ENCODE data around the gene RNF166. TPM values are rescaled to one million over a fixed set of nuclear protein-coding genes. Genes with fewer than 3 reads are reported as not detected.

RNF166 gene
- total RNA-seq, 2 experiments from 2014 or later, result 144 to 166 TPM

DNA sequence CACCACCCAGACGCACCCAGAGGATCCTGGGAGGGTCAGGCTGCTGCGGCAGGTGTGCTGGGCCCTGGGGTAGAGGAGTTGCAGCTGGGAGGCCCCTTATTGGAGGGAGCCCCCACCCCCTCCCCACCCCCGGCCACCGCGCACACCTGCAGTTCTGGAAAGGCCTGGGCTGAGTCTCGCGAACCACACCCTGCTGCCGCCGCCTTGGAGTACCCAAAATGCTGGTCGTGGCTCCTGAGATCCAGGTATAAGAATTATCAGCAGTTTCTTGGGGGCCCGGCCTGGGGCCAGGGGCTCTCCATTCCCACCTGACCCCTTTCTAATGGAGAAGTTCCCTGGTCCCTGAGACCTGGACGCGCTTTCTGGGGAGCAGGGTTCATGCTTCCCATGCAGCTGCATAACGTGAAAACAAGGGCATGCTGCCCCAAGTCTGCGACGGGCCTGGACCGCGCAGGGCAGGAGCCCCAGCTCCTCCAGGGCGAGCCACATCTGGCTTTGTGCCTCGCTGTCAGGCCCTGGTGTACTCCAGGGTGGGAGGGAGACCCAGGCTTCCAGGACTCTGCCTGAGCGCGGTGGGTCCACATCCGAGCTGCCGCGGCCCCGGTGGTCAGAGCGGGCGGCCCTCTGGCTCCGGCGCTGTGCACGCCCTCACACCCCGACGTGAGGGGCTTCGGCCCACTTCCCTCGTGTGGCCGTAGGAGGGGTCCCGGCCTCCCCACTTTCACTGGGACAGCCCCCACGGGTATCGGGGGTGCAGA, 12.6 kb downstream of the RNF166 start:
- H3K27ac Mint-ChIP-seq, result no peak overlapping the region
- peaks cover 66% of the 10 kb centered on the region for H3K4me1 Mint-ChIP-seq (ENCODE audit: low read depth)
- H3K4me3 Mint-ChIP-seq, result no peak overlapping the region
- no peaks in the 10 kb centered on the region for H3K27me3 Mint-ChIP-seq (ENCODE audit: low read depth)
- DNase-seq, result no peak
- H3K36me3 Mint-ChIP-seq (ENCODE audit: low read depth), result peaks cover 17% of the 10 kb centered on the region
- ChIA-PET POLR2A (no interaction called here), CTCF (no interaction called here)
- ATAC-seq, result no peak
- no peaks in the 10 kb centered on the region for H3K9me3 Mint-ChIP-seq (ENCODE audit: insufficient read depth)

DNA sequence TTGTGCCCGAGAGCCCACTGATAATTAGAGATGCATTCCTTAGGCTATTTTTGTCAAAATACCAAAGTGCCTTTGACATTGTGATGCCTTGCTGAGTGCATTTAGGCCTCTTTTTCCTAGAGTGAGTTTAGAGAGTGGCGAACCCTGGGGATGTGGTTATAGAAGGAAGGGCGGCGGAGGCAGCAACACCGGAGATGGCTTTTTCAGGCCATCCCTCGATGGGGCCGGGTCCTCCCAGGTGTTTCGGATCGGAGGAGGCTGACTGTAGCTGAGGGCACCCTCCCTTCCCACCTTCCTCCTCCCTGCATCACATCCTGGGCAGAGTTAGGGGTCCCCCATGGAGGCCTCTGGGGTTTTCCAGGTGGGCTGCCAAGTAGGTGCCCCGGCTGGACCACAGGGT, 13.3 kb downstream of the RNF166 start:
- Mint-ChIP-seq H3K27me3 (ENCODE audit: low read depth) (no peaks in the 10 kb centered on the region), H3K9me3 (ENCODE audit: insufficient read depth) (no peaks in the 10 kb centered on the region), H3K36me3 (ENCODE audit: low read depth) (peaks cover 11% of the 10 kb centered on the region), H3K4me3 (peak overlapping the region; percentile 52), H3K4me1 (ENCODE audit: low read depth) (peaks cover 61% of the 10 kb centered on the region), H3K27ac (peak overlapping the region; percentile 92)
- ATAC-seq, result no peak
- no peak for DNase-seq
- CTCF ChIA-PET, result interaction anchor here (0.8 kb wide), 1 partner anchor 10 kb away, joined by 4 read pairs; no protein-coding TSS in a partner anchor
- POLR2A ChIA-PET, result interaction anchor here (2.3 kb wide), 1 partner anchor 9 kb away, joined by 15 read pairs; no protein-coding TSS in a partner anchor

DNA sequence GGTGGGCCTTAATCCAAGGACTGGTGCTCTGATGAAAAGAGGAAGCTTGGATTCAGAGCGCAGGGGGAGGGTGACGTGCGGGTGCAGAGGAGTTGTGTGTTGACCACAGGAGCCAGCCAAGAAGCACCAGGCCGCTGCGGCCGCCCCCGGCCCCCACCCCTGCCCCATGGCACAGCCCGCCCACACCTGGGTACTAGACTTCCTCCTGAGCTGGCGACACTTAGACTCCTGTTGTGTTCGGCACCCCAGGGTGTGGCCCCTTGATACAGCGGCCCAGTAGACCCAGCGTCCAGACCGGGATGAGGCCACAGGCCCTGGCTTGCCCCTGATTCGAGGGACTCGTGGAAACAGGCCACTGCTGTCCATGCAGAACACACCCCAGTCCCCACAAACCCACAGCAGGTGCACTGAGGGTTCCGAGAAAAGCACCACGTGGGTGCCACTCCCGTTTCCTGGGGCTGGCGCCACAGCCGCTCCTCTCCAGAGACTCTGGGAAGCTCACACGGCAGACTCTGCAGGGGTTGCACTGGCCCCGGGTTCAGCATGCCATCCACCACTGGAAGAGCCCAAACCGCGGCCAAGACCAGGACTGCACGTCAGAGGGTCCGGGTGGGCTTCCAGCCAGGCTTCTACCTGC, 14.2 kb downstream of the RNF166 start:
- CTCF ChIA-PET, result interaction anchor here (0.8 to 1.0 kb wide), 2 partner anchors 8 to 11 kb away, joined by 3 to 4 read pairs; no protein-coding TSS in a partner anchor
- DNase-seq (peak; percentile 62), ATAC-seq (peak; percentile 55)
- Mint-ChIP-seq H3K36me3 (ENCODE audit: low read depth) (peaks cover 5% of the 10 kb centered on the region), H3K4me3 (peak overlapping the region; percentile 52), H3K9me3 (ENCODE audit: insufficient read depth) (no peaks in the 10 kb centered on the region), H3K4me1 (ENCODE audit: low read depth) (peaks cover 57% of the 10 kb centered on the region), H3K27ac (peak overlapping the region; percentile 92), H3K27me3 (ENCODE audit: low read depth) (no peaks in the 10 kb centered on the region)
- POLR2A ChIA-PET, result interaction anchor here (0.7 to 2.3 kb wide), 2 partner anchors 9 to 42 kb away, joined by 3 to 15 read pairs; partner anchors contain the start of gene CYBA

DNA sequence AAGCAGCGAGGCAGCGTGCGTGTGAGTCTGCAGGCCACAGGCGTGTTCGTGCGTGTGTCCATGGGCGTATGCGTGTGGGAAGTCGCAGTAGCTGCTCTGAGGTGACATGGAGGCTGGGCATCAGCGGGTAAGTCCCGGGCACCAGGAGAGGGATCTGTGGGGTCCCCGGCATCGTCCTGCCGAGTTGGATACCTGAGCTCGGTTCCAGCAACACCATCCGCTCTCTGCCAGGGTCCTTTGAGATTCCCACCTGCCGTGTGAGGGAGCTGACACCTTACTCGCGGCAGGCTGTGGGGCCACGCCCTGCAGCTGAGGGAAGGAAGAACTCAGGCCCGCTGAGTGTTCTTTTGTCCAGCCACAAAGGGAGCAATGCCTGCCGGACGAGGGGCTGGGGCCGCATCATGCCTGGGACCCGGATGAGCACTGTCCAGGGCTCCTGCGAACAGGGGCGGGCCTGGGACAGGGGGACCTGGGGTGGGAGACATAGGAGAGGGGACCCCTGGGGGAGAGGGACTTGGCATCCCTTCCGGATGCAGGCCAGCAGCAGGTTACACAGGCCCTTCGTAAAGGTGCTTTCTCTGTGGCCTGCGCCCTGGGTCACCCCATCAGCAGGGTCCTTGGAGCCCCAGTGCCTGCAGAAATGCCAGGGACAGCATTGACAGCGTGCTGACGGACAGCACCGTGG, 14.9 kb downstream of the RNF166 start:
- ATAC-seq (no peak), DNase-seq (no peak)
- POLR2A ChIA-PET, result interaction anchor here (0.6 to 2.3 kb wide), 3 partner anchors 10 to 238 kb away, joined by 3 to 15 read pairs (median 3); partner anchors contain the start of genes CYBA and ZFPM1
- H3K4me3 Mint-ChIP-seq, result peak overlapping the region; percentile 34
- H3K9me3 Mint-ChIP-seq (ENCODE audit: insufficient read depth), result no peaks in the 10 kb centered on the region
- H3K27ac Mint-ChIP-seq, result peak overlapping the region; percentile 92
- H3K27me3 Mint-ChIP-seq (ENCODE audit: low read depth), result no peaks in the 10 kb centered on the region
- peaks cover 60% of the 10 kb centered on the region for H3K4me1 Mint-ChIP-seq (ENCODE audit: low read depth)
- H3K36me3 Mint-ChIP-seq (ENCODE audit: low read depth), result peaks cover 2% of the 10 kb centered on the region
- CTCF ChIA-PET, result interaction anchor here (1.0 kb wide), 1 partner anchor 9 kb away, joined by 3 read pairs; no protein-coding TSS in a partner anchor

DNA sequence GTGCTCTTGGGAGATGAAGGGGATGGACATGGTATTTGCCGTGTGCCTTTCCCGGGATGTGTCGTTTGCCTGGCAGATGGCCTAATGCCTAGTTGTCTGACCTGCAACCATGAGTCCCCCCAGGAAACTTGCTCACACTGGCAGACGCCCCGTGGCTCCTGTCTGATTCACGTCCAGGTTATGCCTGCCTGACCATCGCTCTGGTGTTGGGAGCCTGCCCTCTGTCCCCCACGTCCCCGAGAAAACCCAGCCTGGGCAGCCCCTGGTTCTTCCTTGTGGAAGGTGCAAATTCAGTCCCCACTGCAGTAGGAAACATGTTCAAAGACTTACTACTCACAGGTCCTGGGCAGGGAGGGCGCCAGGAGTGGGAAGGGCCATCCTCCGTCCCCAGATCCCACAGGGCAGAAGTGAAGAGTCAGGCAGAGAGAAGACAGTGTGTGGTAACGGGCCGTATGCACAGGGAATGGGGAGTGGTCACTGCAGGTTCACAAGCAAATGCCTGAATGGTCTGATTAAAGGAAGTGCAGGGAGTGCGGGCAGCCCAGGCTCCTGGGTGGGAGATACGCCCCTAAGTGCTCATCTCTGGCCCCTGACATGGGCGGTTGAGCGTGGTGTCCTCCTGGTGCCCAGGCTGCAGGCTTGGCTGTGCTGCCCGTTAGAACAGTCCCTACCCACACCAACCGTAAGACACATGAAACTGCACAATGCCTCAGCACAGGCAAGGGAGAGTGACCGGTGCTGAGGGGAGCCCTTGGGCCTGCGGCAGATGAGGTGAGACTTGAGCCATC, 15.7 kb downstream of the RNF166 start:
- ATAC-seq, result no peak
- CTCF ChIA-PET, result no interaction called here
- no peaks in the 10 kb centered on the region for H3K27me3 Mint-ChIP-seq (ENCODE audit: low read depth)
- peak overlapping the region; percentile 34 for H3K4me3 Mint-ChIP-seq
- H3K36me3 Mint-ChIP-seq (ENCODE audit: low read depth), result no peaks in the 10 kb centered on the region
- DNase-seq, result no peak
- no peaks in the 10 kb centered on the region for H3K9me3 Mint-ChIP-seq (ENCODE audit: insufficient read depth)
- peak overlapping the region; percentile 92 for H3K27ac Mint-ChIP-seq
- POLR2A ChIA-PET, result interaction anchor here (0.6 to 2.3 kb wide), 2 partner anchors 11 to 238 kb away, joined by 3 to 15 read pairs; partner anchors contain the start of gene ZFPM1
- peaks cover 60% of the 10 kb centered on the region for H3K4me1 Mint-ChIP-seq (ENCODE audit: low read depth)

DNA sequence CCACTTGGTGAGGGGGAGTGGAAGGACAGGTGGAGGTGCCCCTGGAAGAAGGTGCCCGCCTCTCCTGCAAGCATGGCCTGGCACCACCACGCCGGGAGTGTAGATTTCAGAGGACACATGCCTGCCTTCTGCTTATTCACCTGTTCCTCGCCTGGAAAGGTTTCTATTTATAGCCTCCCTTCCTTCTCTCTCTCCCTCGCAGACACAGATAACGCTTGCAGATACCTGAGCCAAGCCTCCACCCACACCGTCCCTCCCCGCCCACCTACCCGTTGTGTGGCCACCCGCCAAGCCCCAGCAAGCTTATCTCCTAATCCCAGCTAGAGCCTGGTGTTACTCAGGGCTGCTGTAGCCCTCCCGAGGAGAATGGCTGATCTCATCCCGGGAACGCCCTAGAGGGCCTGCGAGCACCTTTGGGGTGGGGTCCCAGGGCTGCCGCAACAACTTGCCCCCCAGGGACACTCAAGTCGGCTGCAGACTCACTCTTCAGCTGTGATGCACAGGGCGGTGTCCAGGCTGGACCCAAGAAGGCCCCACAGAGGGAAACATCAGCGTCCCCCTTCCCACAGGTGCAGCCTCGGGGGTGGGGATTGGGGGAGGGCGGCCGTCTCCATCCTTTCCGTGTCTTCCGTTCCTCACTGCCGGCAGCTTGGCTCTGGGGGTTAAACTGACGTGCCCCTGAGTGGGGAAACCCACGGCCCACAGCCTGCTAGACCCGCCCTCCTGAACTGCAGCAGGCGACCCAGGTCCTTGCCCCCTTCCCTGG, 18.0 kb downstream of the RNF166 start:
- Mint-ChIP-seq H3K36me3 (ENCODE audit: low read depth) (peaks cover 5% of the 10 kb centered on the region), H3K4me3 (no peak overlapping the region), H3K4me1 (ENCODE audit: low read depth) (peaks cover 73% of the 10 kb centered on the region), H3K27me3 (ENCODE audit: low read depth) (no peaks in the 10 kb centered on the region), H3K9me3 (ENCODE audit: insufficient read depth) (no peaks in the 10 kb centered on the region), H3K27ac (no peak overlapping the region)
- DNase-seq (no peak), ATAC-seq (no peak)
- CTCF ChIA-PET, result interaction anchor here (1.5 to 1.6 kb wide), 2 partner anchors 12 to 118 kb away, joined by 4 read pairs; partner anchors contain the start of gene ZC3H18
- POLR2A ChIA-PET, result interaction anchor here (4.2 kb wide), 1 partner anchor 14 kb away, joined by 38 read pairs; no protein-coding TSS in a partner anchor

DNA sequence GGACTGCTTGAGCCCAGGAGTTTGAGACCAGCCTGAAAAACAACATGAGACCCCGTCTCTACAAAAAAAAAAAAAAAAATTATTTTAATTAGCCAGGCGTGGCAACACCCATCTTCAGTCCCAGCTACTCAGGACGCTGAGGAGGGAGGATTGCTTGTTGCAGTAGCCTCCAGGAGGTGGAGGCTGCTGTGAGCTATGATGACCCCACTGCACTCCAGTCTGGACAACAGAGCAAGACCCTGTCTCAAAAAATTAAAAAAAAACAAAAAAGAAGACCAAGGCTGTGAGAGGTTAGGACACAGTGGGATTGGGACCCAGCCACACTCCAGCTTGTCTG, 18.6 kb downstream of the RNF166 start:
- Mint-ChIP-seq H3K27ac (no peak overlapping the region), H3K27me3 (ENCODE audit: low read depth) (no peaks in the 10 kb centered on the region), H3K36me3 (ENCODE audit: low read depth) (peaks cover 5% of the 10 kb centered on the region), H3K4me1 (ENCODE audit: low read depth) (peaks cover 70% of the 10 kb centered on the region), H3K9me3 (ENCODE audit: insufficient read depth) (no peaks in the 10 kb centered on the region), H3K4me3 (no peak overlapping the region)
- ChIA-PET POLR2A (interaction anchor here (4.2 kb wide), 1 partner anchor 15 kb away, joined by 38 read pairs; no protein-coding TSS in a partner anchor), CTCF (interaction anchor here (1.1 to 1.6 kb wide), 4 partner anchors 13 to 117 kb away, joined by 3 to 5 read pairs (median 4); partner anchors contain the start of gene ZC3H18)
- no peak for DNase-seq
- no peak for ATAC-seq

DNA sequence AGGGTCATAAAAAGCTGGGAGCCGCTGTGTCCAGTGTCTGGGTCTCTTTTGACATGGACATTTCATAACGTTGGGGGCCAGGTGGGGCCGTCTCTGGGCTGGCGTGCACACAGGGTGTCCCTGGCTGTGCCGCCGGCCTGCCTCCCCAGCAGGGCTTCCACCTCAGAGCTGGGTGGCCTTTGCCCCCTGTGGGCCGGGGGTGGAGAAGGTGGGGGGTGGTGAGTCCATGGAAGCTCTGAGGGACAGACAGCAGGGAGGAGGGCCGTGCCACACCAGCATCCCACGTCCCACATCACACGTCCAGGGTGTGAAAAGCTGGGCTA, 19.0 kb downstream of the RNF166 start:
- no peak for ATAC-seq
- Mint-ChIP-seq H3K36me3 (ENCODE audit: low read depth) (peaks cover 9% of the 10 kb centered on the region), H3K4me1 (ENCODE audit: low read depth) (peaks cover 69% of the 10 kb centered on the region), H3K9me3 (ENCODE audit: insufficient read depth) (no peaks in the 10 kb centered on the region), H3K4me3 (peak overlapping the region; percentile 79), H3K27ac (no peak overlapping the region), H3K27me3 (ENCODE audit: low read depth) (no peaks in the 10 kb centered on the region)
- ChIA-PET CTCF (interaction anchor here (1.1 to 1.6 kb wide), 4 partner anchors 13 to 117 kb away, joined by 3 to 5 read pairs (median 4); partner anchors contain the start of gene ZC3H18), POLR2A (interaction anchor here (0.9 to 4.2 kb wide), 2 partner anchors 13 to 15 kb away, joined by 3 to 38 read pairs; no protein-coding TSS in a partner anchor)
- no peak for DNase-seq

DNA sequence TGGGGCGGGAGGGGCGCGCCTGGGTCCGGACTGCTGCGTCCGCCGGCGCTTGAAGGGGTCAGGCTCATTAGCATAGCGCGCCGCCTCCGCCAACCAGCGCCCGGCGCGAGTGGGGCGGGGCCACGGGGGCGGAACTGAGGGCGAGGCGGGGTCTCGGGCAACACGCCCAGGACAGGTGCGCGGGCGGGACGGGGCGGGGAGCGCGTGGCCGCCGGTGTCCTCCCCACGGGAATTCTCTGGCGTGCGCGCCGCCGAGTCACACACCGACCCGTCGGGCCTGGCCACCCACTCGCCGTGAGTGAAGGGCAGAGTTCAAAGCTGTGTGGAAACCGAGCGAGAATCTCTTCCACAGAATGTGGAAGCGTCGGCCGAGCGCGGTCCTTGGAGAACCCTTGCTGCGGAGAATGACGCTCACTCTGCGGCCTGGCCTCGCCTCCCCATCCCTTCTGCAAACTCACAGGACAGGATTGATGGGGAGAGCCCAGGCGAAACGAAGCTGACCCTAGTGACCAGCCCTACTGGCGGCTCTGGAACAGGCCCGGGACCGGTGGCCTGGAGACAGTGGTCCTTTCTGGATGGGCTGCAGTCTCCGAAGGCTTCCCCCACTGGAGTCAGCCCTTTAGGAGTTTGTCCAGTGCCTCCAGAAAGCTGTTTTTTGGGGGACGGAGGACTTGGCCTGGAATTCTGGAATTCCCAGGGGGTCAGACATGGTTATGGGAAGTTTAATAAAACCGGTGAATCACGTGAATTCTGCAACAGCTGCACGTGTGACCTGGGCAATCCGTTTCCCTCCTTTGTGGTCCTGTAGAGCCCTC, 19.6 kb downstream of the RNF166 start, which contains the start of gene SNAI3:
SNAI3 (minus strand) TSS at position 69 of the 815 bp plus-strand sequence. CDS start 101 bp downstream, outside the sequence.
- Mint-ChIP-seq H3K27ac (peak within 1 kb of the TSS; percentile 68), H3K27me3 (ENCODE audit: low read depth) (no peaks in the 10 kb centered on the region), H3K9me3 (ENCODE audit: insufficient read depth) (no peaks in the 10 kb centered on the region), H3K4me3 (peak within 1 kb of the TSS; percentile 79), H3K4me1 (ENCODE audit: low read depth) (peaks cover 69% of the 10 kb centered on the region), H3K36me3 (ENCODE audit: low read depth) (peaks cover 11% of the 10 kb centered on the region)
- ATAC-seq, result peak; percentile 88
- POLR2A ChIA-PET, result interaction anchor here (0.9 to 4.2 kb wide), 2 partner anchors 12 to 16 kb away, joined by 3 to 38 read pairs; no protein-coding TSS in a partner anchor
- CTCF ChIA-PET, result interaction anchor here (1.1 to 2.2 kb wide), 5 partner anchors 14 to 116 kb away, joined by 3 to 28 read pairs (median 4); partner anchors contain the start of gene ZC3H18
- peak; percentile 91 for DNase-seq
